ENCODE measurements around the gene STK4.
"Not testable (repeated sequence)": the region's sequence is repeated elsewhere in the genome, so short reads cannot be mapped to it uniquely, and the experiment has no call there.

STK4 gene

DNA sequence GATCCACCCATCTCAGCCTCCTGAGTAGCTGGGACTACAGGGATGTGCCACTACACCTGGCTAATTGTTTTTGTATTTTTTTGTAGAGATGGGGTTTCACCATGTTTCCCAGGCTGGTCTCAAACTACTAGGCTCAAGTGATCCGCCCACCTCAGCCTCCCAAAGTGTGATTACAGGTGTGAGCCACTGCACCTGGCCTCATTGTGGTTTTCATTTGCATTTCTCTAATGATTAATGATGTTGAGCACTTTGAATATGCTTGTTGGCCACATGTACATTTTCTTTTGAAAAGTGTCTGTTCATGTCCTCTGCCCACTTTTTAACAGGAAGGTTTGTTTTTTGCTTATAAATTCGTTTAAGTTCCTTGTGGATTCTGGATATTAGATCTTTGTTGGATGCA lies 96.8 kb downstream of the STK4 start:
- H3K4me3 ChIP-seq (ENCODE audit: low read length); H3K4me1 ChIP-seq (ENCODE audit: control insufficient read depth, low read depth, low read length); H3K27ac ChIP-seq (ENCODE audit: low read length); H3K27me3 ChIP-seq (ENCODE audit: control insufficient read depth, insufficient read depth, low read length); H3K9ac ChIP-seq (ENCODE audit: low read length); H3K36me3 ChIP-seq (ENCODE audit: control insufficient read depth, low read depth, low read length); H3K9me3 ChIP-seq (ENCODE audit: control insufficient read depth, low read depth, low read length): not testable (repeated sequence)

GRCh38 chr20:45064812-45065211 lies 98.5 kb downstream of the STK4 start:
- Histone ChIP-seq H3K4me1 (ENCODE audit: control insufficient read depth, low read depth, low read length) (no peaks in the 10 kb centered on the region), H3K36me3 (ENCODE audit: control insufficient read depth, low read depth, low read length) (no peaks in the 10 kb centered on the region), H3K27ac (ENCODE audit: low read length) (no peak overlapping the region), H3K9ac (ENCODE audit: low read length) (no peak overlapping the region), H3K9me3 (ENCODE audit: control insufficient read depth, low read depth, low read length) (no peaks in the 10 kb centered on the region), H3K4me3 (ENCODE audit: low read length) (no peak overlapping the region), H3K27me3 (ENCODE audit: control insufficient read depth, insufficient read depth, low read length) (no peaks in the 10 kb centered on the region)

GRCh38 chr20:45066372-45066771 lies 100.1 kb downstream of the STK4 start:
- Histone ChIP-seq H3K4me3 (ENCODE audit: low read length) (no peak overlapping the region), H3K27me3 (ENCODE audit: control insufficient read depth, insufficient read depth, low read length) (no peaks in the 10 kb centered on the region), H3K27ac (ENCODE audit: low read length) (no peak overlapping the region), H3K9ac (ENCODE audit: low read length) (no peak overlapping the region), H3K36me3 (ENCODE audit: control insufficient read depth, low read depth, low read length) (no peaks in the 10 kb centered on the region), H3K9me3 (ENCODE audit: control insufficient read depth, low read depth, low read length) (no peaks in the 10 kb centered on the region), H3K4me1 (ENCODE audit: control insufficient read depth, low read depth, low read length) (no peaks in the 10 kb centered on the region)

GRCh38 chr20:45067087-45067486 lies 100.8 kb downstream of the STK4 start:
- Histone ChIP-seq H3K27ac (ENCODE audit: low read length) (no peak overlapping the region), H3K4me1 (ENCODE audit: control insufficient read depth, low read depth, low read length) (no peaks in the 10 kb centered on the region), H3K4me3 (ENCODE audit: low read length) (no peak overlapping the region), H3K9me3 (ENCODE audit: control insufficient read depth, low read depth, low read length) (no peaks in the 10 kb centered on the region), H3K9ac (ENCODE audit: low read length) (no peak overlapping the region), H3K36me3 (ENCODE audit: control insufficient read depth, low read depth, low read length) (no peaks in the 10 kb centered on the region), H3K27me3 (ENCODE audit: control insufficient read depth, insufficient read depth, low read length) (no peaks in the 10 kb centered on the region)

GRCh38 chr20:45067558-45067957 lies 101.2 kb downstream of the STK4 start:
- Histone ChIP-seq H3K36me3 (ENCODE audit: control insufficient read depth, low read depth, low read length) (no peaks in the 10 kb centered on the region), H3K27me3 (ENCODE audit: control insufficient read depth, insufficient read depth, low read length) (no peaks in the 10 kb centered on the region), H3K9ac (ENCODE audit: low read length) (no peak overlapping the region), H3K27ac (ENCODE audit: low read length) (no peak overlapping the region), H3K4me3 (ENCODE audit: low read length) (no peak overlapping the region), H3K9me3 (ENCODE audit: control insufficient read depth, low read depth, low read length) (no peaks in the 10 kb centered on the region), H3K4me1 (ENCODE audit: control insufficient read depth, low read depth, low read length) (no peaks in the 10 kb centered on the region)

DNA sequence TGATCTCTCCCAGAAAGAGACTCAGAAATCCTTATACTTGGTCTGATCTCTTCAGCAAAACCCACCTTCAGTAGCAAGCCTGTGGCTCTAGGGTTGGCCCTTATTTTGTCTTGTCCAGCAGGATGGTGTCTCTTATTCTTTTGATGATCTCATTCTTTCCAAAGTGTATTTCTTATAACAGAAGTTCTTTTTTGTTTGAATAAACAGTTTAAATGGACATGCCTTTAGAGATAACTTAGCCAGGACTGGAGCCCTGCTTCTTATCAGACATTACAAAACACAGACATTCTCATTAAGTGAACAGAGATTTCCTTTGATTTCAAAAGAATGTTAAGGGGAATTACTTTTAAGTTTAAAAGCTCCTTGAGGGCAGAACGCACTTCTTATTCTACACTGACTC lies 102.9 kb downstream of the STK4 start:
- no peaks in the 10 kb centered on the region for H3K27me3 ChIP-seq (ENCODE audit: control insufficient read depth, insufficient read depth, low read length)
- no peak overlapping the region for H3K9ac ChIP-seq (ENCODE audit: low read length)
- H3K9me3 ChIP-seq (ENCODE audit: control insufficient read depth, low read depth, low read length) = no peaks in the 10 kb centered on the region
- no peaks in the 10 kb centered on the region for H3K4me1 ChIP-seq (ENCODE audit: control insufficient read depth, low read depth, low read length)
- H3K4me3 ChIP-seq (ENCODE audit: low read length) = no peak overlapping the region
- H3K36me3 ChIP-seq (ENCODE audit: control insufficient read depth, low read depth, low read length) = no peaks in the 10 kb centered on the region
- H3K27ac ChIP-seq (ENCODE audit: low read length) = no peak overlapping the region

DNA sequence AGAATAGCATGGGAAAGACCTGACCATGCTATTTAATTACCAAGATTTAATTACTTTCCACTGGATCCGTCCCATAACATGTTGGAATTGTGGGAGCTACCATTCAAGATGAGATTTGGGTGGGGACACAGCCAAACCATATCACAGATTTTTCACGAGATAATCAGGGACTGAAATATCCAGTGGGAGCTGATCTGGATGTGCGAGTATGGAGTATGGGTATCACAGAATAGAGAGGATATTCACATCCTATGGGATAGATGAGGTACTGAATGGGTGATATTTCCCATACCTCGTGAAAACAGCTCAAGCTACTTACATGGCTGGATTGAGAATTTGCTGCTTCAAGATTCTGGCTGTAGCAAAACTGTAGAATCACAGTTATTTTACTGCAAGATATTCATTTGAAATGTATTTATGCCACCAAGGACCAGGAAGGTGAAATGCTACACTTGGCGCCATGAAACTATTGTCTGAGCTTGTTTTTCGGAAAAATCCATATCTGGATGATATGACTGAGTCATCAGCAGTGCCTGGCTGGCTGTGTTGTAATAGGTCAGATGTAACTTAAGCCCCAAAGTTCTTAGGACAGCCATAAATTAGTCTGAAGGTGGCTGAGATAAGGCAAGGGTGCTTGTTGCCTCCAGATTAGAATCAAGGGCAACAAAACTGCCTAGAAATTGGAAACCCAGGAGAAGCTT lies 104.8 kb downstream of the STK4 start:
- no peak overlapping the region for H3K4me3 ChIP-seq (ENCODE audit: low read length)
- no peak overlapping the region for H3K9ac ChIP-seq (ENCODE audit: low read length)
- no peaks in the 10 kb centered on the region for H3K4me1 ChIP-seq (ENCODE audit: control insufficient read depth, low read depth, low read length)
- peaks cover 4% of the 10 kb centered on the region for H3K36me3 ChIP-seq (ENCODE audit: control insufficient read depth, low read depth, low read length)
- H3K27me3 ChIP-seq (ENCODE audit: control insufficient read depth, insufficient read depth, low read length) = no peaks in the 10 kb centered on the region
- no peak overlapping the region for H3K27ac ChIP-seq (ENCODE audit: low read length)
- no peaks in the 10 kb centered on the region for H3K9me3 ChIP-seq (ENCODE audit: control insufficient read depth, low read depth, low read length)

- Histone ChIP-seq H3K4me3 (ENCODE audit: low read length) (no peak overlapping the region), H3K27ac (ENCODE audit: low read length) (no peak overlapping the region), H3K36me3 (ENCODE audit: control insufficient read depth, low read depth, low read length) (peaks cover 4% of the 10 kb centered on the region), H3K27me3 (ENCODE audit: control insufficient read depth, insufficient read depth, low read length) (no peaks in the 10 kb centered on the region), H3K9ac (ENCODE audit: low read length) (no peak overlapping the region), H3K4me1 (ENCODE audit: control insufficient read depth, low read depth, low read length) (peaks cover 7% of the 10 kb centered on the region), H3K9me3 (ENCODE audit: control insufficient read depth, low read depth, low read length) (no peaks in the 10 kb centered on the region)
These were observed 105.8 kb downstream of the STK4 start for GRCh38 chr20:45072066-45072465.

DNA sequence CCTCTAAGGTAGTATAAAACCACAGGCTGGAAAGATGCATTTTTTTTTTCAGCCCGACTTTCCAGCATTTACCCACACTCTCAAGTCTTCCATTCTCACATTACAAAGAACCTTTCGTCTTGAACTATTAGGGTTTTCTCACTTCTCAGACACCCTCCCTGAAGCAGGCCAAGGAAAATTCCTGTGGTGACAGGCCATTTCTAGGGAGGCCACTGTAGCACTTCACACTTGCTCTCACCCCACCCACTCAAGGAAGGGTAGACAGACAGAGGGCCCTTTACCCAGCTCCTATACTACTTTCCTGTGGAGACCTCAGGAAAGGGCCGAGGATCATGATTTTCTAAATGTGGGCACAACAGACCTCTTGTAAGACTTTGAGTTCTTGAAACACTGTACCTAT lies 106.9 kb downstream of the STK4 start:
- Histone ChIP-seq H3K9ac (ENCODE audit: low read length) (no peak overlapping the region), H3K27ac (ENCODE audit: low read length) (no peak overlapping the region), H3K36me3 (ENCODE audit: control insufficient read depth, low read depth, low read length) (peaks cover 7% of the 10 kb centered on the region), H3K4me1 (ENCODE audit: control insufficient read depth, low read depth, low read length) (peaks cover 8% of the 10 kb centered on the region), H3K9me3 (ENCODE audit: control insufficient read depth, low read depth, low read length) (no peaks in the 10 kb centered on the region), H3K27me3 (ENCODE audit: control insufficient read depth, insufficient read depth, low read length) (no peaks in the 10 kb centered on the region), H3K4me3 (ENCODE audit: low read length) (no peak overlapping the region)

DNA sequence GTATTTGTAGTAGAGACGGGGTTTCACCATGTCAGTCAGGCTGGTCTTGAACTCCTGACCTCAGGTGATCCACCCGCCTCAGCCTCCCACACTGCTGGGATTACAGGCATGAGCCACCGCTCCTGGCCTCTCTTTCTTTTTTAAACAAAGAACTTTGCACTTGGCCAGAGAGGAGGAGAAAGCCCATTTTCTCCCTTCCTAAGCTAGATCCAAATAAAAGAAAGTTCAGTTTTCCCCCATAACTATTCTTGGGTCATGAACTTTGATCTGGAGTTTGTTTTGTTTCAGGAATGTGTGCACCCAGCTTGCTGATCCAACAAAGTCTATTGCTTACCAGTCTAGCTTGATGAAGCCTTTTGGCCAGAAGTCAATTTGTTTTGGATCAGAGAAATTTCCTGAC lies 111.2 kb downstream of the STK4 start:
- H3K27me3 ChIP-seq (ENCODE audit: control insufficient read depth, insufficient read depth, low read length) = no peaks in the 10 kb centered on the region
- H3K27ac ChIP-seq (ENCODE audit: low read length) = no peak overlapping the region
- H3K9ac ChIP-seq (ENCODE audit: low read length) = no peak overlapping the region
- H3K36me3 ChIP-seq (ENCODE audit: control insufficient read depth, low read depth, low read length) = peaks cover 13% of the 10 kb centered on the region
- H3K4me3 ChIP-seq (ENCODE audit: low read length) = no peak overlapping the region
- peaks cover 8% of the 10 kb centered on the region for H3K4me1 ChIP-seq (ENCODE audit: control insufficient read depth, low read depth, low read length)
- H3K9me3 ChIP-seq (ENCODE audit: control insufficient read depth, low read depth, low read length) = no peaks in the 10 kb centered on the region

DNA sequence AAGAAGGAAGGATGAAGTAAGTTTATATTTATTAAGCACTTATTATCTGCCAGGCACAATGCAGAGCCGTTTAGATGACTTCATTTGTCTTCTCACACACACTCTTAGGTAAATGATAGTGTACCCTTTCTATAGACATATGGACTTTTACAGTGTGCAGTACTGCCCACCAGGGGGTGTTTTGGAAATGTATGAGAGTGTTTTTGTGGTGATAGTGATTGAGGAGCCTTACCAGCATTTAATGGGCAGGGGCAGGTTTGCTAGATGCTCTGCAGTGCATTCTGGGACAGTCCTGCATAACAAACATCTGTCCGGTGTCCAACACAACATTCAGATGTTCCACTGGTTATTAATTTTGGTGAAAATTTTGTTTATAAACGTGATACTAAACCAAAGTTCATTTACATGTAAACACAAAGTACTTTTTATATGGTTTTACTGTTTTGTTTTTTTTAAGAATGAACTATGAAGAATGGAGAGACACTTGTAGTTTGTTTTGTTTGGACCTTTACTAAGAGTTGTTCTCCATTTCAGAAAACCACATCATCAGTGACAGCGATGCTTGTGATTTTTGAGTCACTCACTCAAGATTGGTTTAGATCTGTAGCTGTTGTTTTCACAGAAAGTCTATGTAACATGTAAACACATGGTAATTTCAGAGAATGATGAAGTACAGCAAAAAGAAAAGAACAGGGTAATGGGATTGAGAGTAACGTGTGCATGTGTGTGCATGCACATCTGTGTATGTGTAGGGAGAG lies 114.7 kb downstream of the STK4 start:
- Histone ChIP-seq H3K36me3 (ENCODE audit: control insufficient read depth, low read depth, low read length) (peaks cover 12% of the 10 kb centered on the region), H3K27ac (ENCODE audit: low read length) (no peak overlapping the region), H3K4me1 (ENCODE audit: control insufficient read depth, low read depth, low read length) (peaks cover 8% of the 10 kb centered on the region), H3K9me3 (ENCODE audit: control insufficient read depth, low read depth, low read length) (no peaks in the 10 kb centered on the region), H3K27me3 (ENCODE audit: control insufficient read depth, insufficient read depth, low read length) (no peaks in the 10 kb centered on the region), H3K4me3 (ENCODE audit: low read length) (no peak overlapping the region), H3K9ac (ENCODE audit: low read length) (no peak overlapping the region)

DNA sequence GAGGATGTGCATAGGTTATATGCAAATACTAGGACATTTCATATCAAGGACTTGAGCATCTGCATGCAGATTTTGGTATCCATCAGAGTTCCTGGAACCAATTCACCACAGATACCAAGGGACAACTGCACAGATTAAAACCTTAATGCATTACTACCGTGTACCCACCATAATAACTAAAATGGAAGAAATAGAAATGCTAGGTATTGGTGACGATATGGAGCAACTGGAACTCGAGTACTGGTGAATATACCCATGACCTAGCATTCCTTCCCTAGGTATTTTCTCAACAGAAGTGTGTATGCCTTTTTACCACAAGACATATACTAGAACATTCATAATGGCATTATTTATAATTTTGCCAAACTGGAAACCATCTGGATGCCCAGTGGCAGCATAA lies 116.2 kb downstream of the STK4 start:
- Histone ChIP-seq H3K36me3 (ENCODE audit: control insufficient read depth, low read depth, low read length) (peaks cover 12% of the 10 kb centered on the region), H3K27me3 (ENCODE audit: control insufficient read depth, insufficient read depth, low read length) (no peaks in the 10 kb centered on the region), H3K4me1 (ENCODE audit: control insufficient read depth, low read depth, low read length) (no peaks in the 10 kb centered on the region), H3K27ac (ENCODE audit: low read length) (no peak overlapping the region), H3K4me3 (ENCODE audit: low read length) (no peak overlapping the region), H3K9ac (ENCODE audit: low read length) (no peak overlapping the region), H3K9me3 (ENCODE audit: control insufficient read depth, low read depth, low read length) (no peaks in the 10 kb centered on the region)

Data from iPS-18a (cell line).